WERI-Rb-1 (cell line): ENCODE measurements around the gene RNF182.
"Not testable (repeated sequence)": the region's sequence is repeated elsewhere in the genome, so short reads cannot be mapped to it uniquely, and the experiment has no call there.

ENCODE experiments used
- DNase-seq: peaks from one replicate; pipeline ENCODE4 v3.0.0-alpha.2; 2020
- H3K27ac ChIP-seq: fragments of 250-450 bp; sonication (Bioruptor Pico); 2 replicates; pipeline ENCODE4 v1.5.1; 2020; ENCODE audit warnings: mild to moderate bottlenecking, moderate library complexity
- H3K27me3 ChIP-seq: fragments of 250-450 bp; sonication (Bioruptor Pico); 2 replicates; pipeline ENCODE4 v1.5.1; 2021; ENCODE audit warnings: mild to moderate bottlenecking, low read depth, moderate library complexity; ENCODE audit not compliant: insufficient read depth, severe bottlenecking
- H3K36me3 ChIP-seq: fragments of 250-450 bp; sonication (Bioruptor Pico); 2 replicates; pipeline ENCODE4 v1.5.1; 2020; ENCODE audit warnings: mild to moderate bottlenecking, moderate library complexity
- H3K4me3 ChIP-seq: 2 replicates; pipeline ENCODE4 v1.5.1; 2011; ENCODE audit warnings: low read depth, mild to moderate bottlenecking, control low read depth, low read length
- H3K9me3 ChIP-seq: fragments of 250-450 bp; sonication (Bioruptor Pico); 2 replicates; pipeline ENCODE4 v1.5.1; 2021; ENCODE audit warnings: mild to moderate bottlenecking, moderate library complexity; ENCODE audit not compliant: severe bottlenecking
- TF ChIP-seq, protein P1 (sequence below): IDR thresholded peaks from 2 replicates; pipeline ENCODE4 v1.5.1; 2011; ENCODE audit warnings: low read depth, mild to moderate bottlenecking, control low read depth, inconsistent platforms, low read length

Gene RNF182

DNA sequence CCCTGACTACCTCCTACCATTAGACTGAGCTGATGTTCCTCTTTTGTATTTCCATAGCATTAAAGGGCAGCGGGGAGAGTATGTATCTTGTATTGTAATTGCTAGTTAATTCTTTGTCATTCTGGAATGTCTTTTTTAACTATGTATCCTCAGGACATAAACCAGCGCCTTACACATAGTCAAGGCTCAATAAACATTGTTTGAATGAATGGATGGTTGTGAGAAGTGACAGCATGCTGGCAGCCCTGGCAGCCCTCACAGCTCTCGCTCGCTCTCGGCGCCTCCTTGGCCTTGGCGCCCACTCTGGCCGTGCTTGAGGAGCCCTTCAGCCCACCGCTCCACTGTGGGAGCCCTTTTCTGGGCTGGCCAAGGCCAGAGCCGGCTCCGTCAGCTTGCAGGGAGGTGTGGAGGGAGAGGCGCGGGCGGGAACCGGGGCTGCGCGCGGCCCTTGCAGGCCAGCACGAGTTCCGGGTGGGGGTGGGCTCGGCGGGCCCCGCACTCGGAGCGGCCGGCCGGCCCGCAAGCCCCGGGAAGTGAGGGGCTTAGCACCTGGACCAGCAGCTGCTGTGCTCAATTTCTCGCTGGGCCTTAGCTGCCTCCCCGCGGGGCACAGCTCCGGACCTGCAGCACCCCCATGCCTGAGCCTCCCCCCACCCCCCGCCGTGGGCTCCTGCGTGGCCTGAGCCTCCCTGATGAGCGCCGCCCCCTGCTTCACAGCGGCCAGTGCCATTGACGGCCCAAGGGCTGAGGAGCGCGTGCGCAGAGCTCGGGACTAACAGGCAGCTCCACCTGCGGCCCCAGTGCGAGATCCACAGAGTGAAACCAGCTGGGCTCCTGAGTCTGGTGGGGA is 93.1 kb downstream of the RNF182 start:
- H3K27me3 ChIP-seq: no peaks in the 10 kb centered on the region
- TF ChIP-seq, protein P1, sequence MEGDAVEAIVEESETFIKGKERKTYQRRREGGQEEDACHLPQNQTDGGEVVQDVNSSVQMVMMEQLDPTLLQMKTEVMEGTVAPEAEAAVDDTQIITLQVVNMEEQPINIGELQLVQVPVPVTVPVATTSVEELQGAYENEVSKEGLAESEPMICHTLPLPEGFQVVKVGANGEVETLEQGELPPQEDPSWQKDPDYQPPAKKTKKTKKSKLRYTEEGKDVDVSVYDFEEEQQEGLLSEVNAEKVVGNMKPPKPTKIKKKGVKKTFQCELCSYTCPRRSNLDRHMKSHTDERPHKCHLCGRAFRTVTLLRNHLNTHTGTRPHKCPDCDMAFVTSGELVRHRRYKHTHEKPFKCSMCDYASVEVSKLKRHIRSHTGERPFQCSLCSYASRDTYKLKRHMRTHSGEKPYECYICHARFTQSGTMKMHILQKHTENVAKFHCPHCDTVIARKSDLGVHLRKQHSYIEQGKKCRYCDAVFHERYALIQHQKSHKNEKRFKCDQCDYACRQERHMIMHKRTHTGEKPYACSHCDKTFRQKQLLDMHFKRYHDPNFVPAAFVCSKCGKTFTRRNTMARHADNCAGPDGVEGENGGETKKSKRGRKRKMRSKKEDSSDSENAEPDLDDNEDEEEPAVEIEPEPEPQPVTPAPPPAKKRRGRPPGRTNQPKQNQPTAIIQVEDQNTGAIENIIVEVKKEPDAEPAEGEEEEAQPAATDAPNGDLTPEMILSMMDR: no peak
- no peak overlapping the region for H3K4me3 ChIP-seq
- H3K9me3 ChIP-seq: peaks cover 5% of the 10 kb centered on the region
- DNase-seq: no peak
- H3K36me3 ChIP-seq: no peaks in the 10 kb centered on the region
- no peak overlapping the region for H3K27ac ChIP-seq

DNA sequence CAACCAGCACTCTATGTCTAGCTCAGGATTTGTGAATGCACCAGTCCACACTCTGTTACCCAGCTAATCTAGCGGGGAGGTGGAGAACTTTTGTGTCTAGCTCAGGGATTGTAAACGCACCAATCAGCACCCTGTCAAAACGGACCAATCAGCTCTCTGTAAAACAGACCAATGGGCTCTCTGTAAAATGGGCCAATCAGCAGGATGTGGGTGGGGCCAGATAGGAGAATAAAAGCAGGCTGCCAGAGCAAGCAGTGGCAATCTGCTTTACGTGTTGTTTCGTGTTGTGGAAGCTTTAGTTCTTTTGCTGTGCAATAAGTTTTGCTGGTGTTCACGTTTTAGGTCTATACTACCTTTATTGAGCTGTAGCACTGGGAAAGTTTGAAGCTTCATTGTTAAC is 93.8 kb downstream of the RNF182 start:
- not testable (repeated sequence) for DNase-seq, H3K9me3 ChIP-seq, H3K36me3 ChIP-seq, H3K27me3 ChIP-seq, H3K27ac ChIP-seq, H3K4me3 ChIP-seq

DNA sequence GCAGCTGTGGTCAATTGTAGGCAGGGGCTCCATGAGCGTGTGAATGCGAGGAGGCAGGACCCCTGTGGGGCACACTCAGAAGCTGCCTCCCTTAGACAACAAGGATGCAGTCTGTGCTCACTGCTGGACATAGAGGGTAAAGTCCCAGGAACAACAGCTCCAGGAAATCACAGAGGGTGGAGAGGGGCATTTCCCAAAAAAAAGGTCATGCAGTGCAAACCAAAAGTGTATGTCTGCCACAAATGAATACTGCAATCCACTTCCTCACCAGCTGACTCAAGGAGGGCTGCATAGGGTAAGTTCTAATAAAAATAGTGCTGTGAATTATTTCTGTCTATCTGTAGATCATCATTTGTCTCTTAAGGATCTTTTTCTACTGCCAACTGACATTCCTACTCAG is 95.8 kb downstream of the RNF182 start:
- no peaks in the 10 kb centered on the region for H3K27me3 ChIP-seq
- DNase-seq: no peak
- no peak overlapping the region for H3K27ac ChIP-seq
- TF ChIP-seq, protein P1: no peak
- H3K36me3 ChIP-seq: no peaks in the 10 kb centered on the region
- H3K9me3 ChIP-seq: peaks cover 5% of the 10 kb centered on the region
- no peak overlapping the region for H3K4me3 ChIP-seq

DNA sequence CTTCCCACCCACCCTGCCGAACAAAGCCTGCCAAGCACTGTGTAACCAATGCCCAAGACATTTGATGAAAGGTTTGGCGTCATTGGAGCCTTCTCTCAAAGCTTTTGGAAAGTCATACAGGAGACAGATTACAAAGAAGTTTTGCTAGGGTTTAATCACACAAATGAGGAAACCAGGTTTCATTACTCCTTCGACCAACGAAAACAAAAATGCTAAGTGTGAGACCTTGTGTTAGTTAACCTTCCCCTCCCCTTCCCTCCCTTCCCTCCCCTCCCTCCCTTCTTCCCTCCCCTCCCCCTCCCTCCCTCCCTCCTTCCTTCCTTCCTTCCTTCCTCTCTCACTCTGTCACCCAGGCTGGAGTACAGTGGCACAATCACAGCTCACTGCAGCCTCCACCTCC is 96.7 kb downstream of the RNF182 start:
- Histone ChIP-seq H3K27ac (no peak overlapping the region), H3K4me3 (no peak overlapping the region), H3K9me3 (peaks cover 5% of the 10 kb centered on the region), H3K36me3 (no peaks in the 10 kb centered on the region), H3K27me3 (no peaks in the 10 kb centered on the region)
- no peak for DNase-seq
- TF ChIP-seq, protein P1: no peak

DNA sequence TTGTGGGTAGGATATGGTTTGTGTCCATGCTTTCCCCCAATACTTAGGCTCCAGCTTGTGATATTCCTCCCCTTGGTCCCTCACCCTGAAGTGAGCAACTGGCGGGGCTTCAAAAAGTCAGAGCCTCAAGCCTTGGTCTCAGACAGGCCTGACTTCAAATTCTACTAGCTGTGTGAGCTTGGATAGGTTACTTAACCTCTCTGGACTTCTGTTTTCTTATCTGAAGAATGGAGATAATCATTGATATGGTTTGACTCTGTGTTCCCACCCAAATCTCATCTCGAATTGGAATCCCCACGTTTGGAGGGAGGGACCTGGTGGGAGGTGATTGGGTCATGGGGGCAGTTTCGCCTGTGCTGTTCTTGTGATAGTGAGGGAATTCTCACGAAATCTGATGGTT is 97.9 kb downstream of the RNF182 start:
- Histone ChIP-seq H3K9me3 (peaks cover 5% of the 10 kb centered on the region), H3K4me3 (no peak overlapping the region), H3K36me3 (no peaks in the 10 kb centered on the region), H3K27ac (no peak overlapping the region), H3K27me3 (no peaks in the 10 kb centered on the region)
- no peak for DNase-seq
- TF ChIP-seq, protein P1: no peak

DNA sequence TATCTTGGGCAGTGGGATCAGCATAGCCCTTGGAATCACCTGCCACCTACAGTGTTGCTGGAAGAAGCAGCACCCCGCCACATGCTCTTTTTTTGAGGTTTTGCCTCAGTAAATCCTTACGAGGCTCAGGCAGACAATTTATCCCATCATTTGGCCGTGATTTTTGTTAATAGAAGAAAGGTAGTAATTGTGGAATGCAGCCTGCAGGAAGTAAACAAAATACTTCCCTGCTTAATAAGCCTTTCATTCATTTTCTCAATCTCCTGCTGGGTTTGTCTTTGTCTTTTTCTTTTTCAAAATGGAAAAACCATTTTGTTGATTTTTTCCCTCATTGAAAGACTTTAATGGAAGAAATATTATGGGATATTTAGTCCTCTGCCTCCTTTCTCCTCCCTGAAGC is 99.1 kb downstream of the RNF182 start:
- no peaks in the 10 kb centered on the region for H3K9me3 ChIP-seq
- TF ChIP-seq, protein P1: no peak
- no peak overlapping the region for H3K4me3 ChIP-seq
- no peaks in the 10 kb centered on the region for H3K27me3 ChIP-seq
- DNase-seq: no peak
- H3K36me3 ChIP-seq: no peaks in the 10 kb centered on the region
- H3K27ac ChIP-seq: no peak overlapping the region
